Smooth muscle cell (in vitro differentiated cells): ENCODE measurements around the gene EVA1B. TPM values are rescaled to one million over a fixed set of nuclear protein-coding genes. Genes with fewer than 3 reads are reported as not detected.

Experiments
- DNase-seq: peaks from one replicate; lab custom pipeline; 2025; ENCODE audit not compliant: unreplicated experiment; lab: John Stamatoyannopoulos, UW
- H2AFZ ChIP-seq: fragments of 200-600 bp; sonication (generic); 2 replicates; pipeline ENCODE4 v1.6.0; 2016; ENCODE audit warnings: antibody characterized with exemption, low read depth, mild to moderate bottlenecking
- H3F3A ChIP-seq: fragments of 200-600 bp; sonication (generic); 2 replicates; pipeline ENCODE4 v1.6.0; 2017; ENCODE audit warnings: antibody characterized with exemption, low read depth
- H3K27ac ChIP-seq: fragments of 200-600 bp; sonication (generic); 2 replicates; pipeline ENCODE4 v1.5.1; 2016; ENCODE audit warnings: low read depth, mild to moderate bottlenecking
- H3K27me3 ChIP-seq: fragments of 200-600 bp; sonication (generic); 2 replicates; pipeline ENCODE4 v1.6.1; 2016; ENCODE audit warnings: low read depth, mild to moderate bottlenecking
- H3K36me3 ChIP-seq: fragments of 200-600 bp; sonication (generic); 2 replicates; pipeline ENCODE4 v1.5.1; 2016; ENCODE audit warnings: low read depth
- H3K4me1 ChIP-seq: fragments of 200-600 bp; sonication (generic); 2 replicates; pipeline ENCODE4 v1.5.1; 2016; ENCODE audit warnings: low read depth
- H3K4me2 ChIP-seq: fragments of 200-600 bp; sonication (generic); 2 replicates; pipeline ENCODE4 v1.6.0; 2016; ENCODE audit warnings: mild to moderate bottlenecking
- H3K4me3 ChIP-seq: fragments of 200-600 bp; sonication (generic); 2 replicates; pipeline ENCODE4 v1.5.1; 2016; ENCODE audit warnings: mild to moderate bottlenecking
- H3K79me2 ChIP-seq: fragments of 200-600 bp; sonication (generic); 2 replicates; pipeline ENCODE4 v1.6.0; 2016; ENCODE audit warnings: low read depth, mild to moderate bottlenecking
- H3K9ac ChIP-seq: fragments of 200-600 bp; sonication (generic); 2 replicates; pipeline ENCODE4 v1.6.0; 2016; ENCODE audit warnings: low read depth
- H3K9me3 ChIP-seq: fragments of 200-600 bp; sonication (generic); replicated peaks from 2 replicates; pipeline ENCODE4 v1.5.1; 2016; ENCODE audit warnings: low read depth
- H4K20me1 ChIP-seq: fragments of 200-600 bp; sonication (generic); 2 replicates; pipeline ENCODE4 v1.6.0; 2016; ENCODE audit warnings: low read depth
- WGBS: methylation state at CpG from one replicate; pipeline ENCODE4 v1.1.7; 2016; ENCODE audit warnings: low lambda C conversion rate; 5-methylcytosine and 5-hydroxymethylcytosine counted together
- polyA plus RNA-seq: library from polyadenylated mRNA; unstranded; fragments of >200 nt; fragmentation: Nextera tagmentation; extraction: Ambion mirVana; gene quantifications from 2 replicates; pipeline ENCODE4 v1.2.1, GENCODE V29; 2016
- total RNA-seq: library from RNA; depleted of rRNA; stranded (reverse); fragments of >200 nt; gene quantifications from 2 replicates; pipeline ENCODE4 v1.2.3, GENCODE V29; 2014
- TF ChIP-seq, protein P1 (sequence below): fragments of 200-600 bp; sonication (generic); IDR thresholded peaks from 2 replicates; pipeline ENCODE4 v1.5.1; 2017; ENCODE audit warnings: borderline replicate concordance, mild to moderate bottlenecking, antibody characterized with exemption; ENCODE audit not compliant: insufficient read depth, poor library complexity, severe bottlenecking

The EVA1B gene
- total and polyA plus RNA-seq, 2 experiments from 2014 or later, result 88.7 to 164 TPM

DNA sequence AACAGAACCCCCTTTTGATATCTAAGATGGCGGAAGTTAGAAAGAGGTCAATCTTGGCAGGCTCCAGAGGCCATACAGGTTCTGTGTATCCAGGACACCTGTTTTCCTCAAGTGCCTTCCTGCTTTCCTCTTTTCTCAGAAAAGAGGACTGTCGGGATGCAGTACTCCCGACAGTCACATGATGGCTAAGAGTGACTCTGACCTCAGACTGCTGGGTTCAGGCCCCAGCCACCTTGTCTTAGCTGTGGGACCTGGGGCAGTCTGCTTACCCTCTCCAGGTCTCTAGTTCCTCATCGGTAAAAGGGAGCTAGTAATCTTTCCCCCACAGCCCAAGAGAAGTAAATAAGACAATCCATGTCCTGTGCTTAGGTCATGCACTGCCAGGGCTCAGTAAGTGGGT is 32.4 kb upstream of the EVA1B start:
- Histone ChIP-seq H4K20me1 (peaks cover 4% of the 10 kb centered on the region), H3F3A (peaks cover 12% of the 10 kb centered on the region), H3K4me1 (peaks cover 19% of the 10 kb centered on the region), H3K36me3 (peaks cover 4% of the 10 kb centered on the region), H3K27me3 (no peaks in the 10 kb centered on the region), H3K27ac (no peak overlapping the region), H3K9ac (no peak overlapping the region), H3K4me3 (no peak overlapping the region), H3K79me2 (peaks cover 30% of the 10 kb centered on the region), H3K9me3 (no peaks in the 10 kb centered on the region), H2AFZ (no peak overlapping the region), H3K4me2 (no peak overlapping the region)
- WGBS, result 88% methylated on average over 4 of the region's 4 CpGs
- TF ChIP-seq, protein P1, sequence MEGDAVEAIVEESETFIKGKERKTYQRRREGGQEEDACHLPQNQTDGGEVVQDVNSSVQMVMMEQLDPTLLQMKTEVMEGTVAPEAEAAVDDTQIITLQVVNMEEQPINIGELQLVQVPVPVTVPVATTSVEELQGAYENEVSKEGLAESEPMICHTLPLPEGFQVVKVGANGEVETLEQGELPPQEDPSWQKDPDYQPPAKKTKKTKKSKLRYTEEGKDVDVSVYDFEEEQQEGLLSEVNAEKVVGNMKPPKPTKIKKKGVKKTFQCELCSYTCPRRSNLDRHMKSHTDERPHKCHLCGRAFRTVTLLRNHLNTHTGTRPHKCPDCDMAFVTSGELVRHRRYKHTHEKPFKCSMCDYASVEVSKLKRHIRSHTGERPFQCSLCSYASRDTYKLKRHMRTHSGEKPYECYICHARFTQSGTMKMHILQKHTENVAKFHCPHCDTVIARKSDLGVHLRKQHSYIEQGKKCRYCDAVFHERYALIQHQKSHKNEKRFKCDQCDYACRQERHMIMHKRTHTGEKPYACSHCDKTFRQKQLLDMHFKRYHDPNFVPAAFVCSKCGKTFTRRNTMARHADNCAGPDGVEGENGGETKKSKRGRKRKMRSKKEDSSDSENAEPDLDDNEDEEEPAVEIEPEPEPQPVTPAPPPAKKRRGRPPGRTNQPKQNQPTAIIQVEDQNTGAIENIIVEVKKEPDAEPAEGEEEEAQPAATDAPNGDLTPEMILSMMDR, result no peak
- DNase-seq, result no peak

GRCh38 chr1:36354486-36354885 is 31.0 kb upstream of the EVA1B start:
- WGBS, result 84% methylated on average over 11 of the region's 11 CpGs
- Histone ChIP-seq H3K9me3 (no peaks in the 10 kb centered on the region), H3K36me3 (peaks cover 4% of the 10 kb centered on the region), H3K4me2 (no peak overlapping the region), H3K4me1 (peaks cover 30% of the 10 kb centered on the region), H3K4me3 (no peak overlapping the region), H3K79me2 (peaks cover 21% of the 10 kb centered on the region), H3K27ac (peak overlapping the region; percentile 100), H3K27me3 (no peaks in the 10 kb centered on the region), H4K20me1 (no peaks in the 10 kb centered on the region), H3F3A (peaks cover 12% of the 10 kb centered on the region), H2AFZ (no peak overlapping the region), H3K9ac (no peak overlapping the region)
- no peak for DNase-seq
- TF ChIP-seq, protein P1, result no peak

GRCh38 chr1:36352910-36353878 is 29.7 kb upstream of the EVA1B start:
- Histone ChIP-seq H3K27ac (peak overlapping the region; percentile 100), H3K9ac (no peak overlapping the region), H3K79me2 (peaks cover 20% of the 10 kb centered on the region), H3K4me1 (peaks cover 30% of the 10 kb centered on the region), H3F3A (peaks cover 19% of the 10 kb centered on the region), H3K9me3 (no peaks in the 10 kb centered on the region), H2AFZ (no peak overlapping the region), H3K4me3 (no peak overlapping the region), H3K4me2 (peak overlapping the region; percentile 83), H3K27me3 (no peaks in the 10 kb centered on the region), H3K36me3 (peaks cover 4% of the 10 kb centered on the region), H4K20me1 (no peaks in the 10 kb centered on the region)
- 68% methylated on average over 13 of the region's 15 CpGs for WGBS
- no peak for DNase-seq
- TF ChIP-seq, protein P1, result no peak
